IPS-NIHi11 (cell line): ENCODE results near the gene PPP3CA.

Experiments used
- DNase-seq: peaks from one replicate; pipeline ENCODE4 v3.0.0; 2012; ENCODE audit warnings: mixed read lengths, low spot score

Gene PPP3CA

GRCh38 chr4:101288365-101289145 lies 58.8 kb downstream of the PPP3CA start:
- no peak for DNase-seq

GRCh38 chr4:101287324-101287723 lies 60.0 kb downstream of the PPP3CA start:
- DNase-seq, result no peak

GRCh38 chr4:101286663-101287062 lies 60.7 kb downstream of the PPP3CA start:
- DNase-seq, result no peak

DNA sequence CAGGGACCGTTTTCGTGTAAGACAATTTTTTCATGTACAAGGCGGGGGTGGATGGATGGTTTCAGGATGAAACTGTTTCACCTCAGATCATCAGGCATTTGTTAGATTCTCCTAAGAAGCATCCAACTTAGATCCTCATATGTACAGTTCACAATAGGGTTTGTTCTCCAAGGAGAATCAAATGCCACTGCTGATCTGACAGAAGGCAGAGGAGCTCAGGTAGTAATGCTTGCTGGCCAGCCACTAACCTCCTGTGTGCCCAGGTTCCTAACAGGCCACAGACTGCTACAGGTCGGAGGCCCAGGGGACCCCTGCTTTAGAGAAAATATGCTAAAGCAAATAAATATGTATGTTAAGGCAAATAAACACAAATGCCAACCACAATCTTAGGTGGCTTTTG lies 61.3 kb downstream of the PPP3CA start:
- DNase-seq, result no peak

DNA sequence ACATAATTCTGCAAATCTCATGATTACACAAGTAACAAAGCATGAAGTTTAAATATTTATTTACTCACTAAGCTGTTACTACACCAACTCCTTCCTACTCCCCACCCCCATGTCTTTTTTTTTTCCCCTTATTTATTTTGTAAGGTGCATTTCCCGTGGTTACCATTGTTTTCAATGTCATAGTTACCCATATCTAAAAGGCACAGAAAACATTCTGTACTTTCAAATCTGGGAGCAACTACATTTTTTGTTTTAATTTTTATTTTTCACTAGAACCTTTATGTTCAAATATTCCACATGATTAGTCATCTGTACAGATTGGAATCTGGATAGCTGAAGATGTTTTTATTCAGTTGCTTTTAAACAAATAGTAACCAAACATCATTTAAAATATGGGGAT lies 62.8 kb downstream of the PPP3CA start:
- DNase-seq, result no peak

- DNase-seq, result no peak
Observed at GRCh38 chr4:101283434-101283833, 63.9 kb downstream of the PPP3CA start.

DNA sequence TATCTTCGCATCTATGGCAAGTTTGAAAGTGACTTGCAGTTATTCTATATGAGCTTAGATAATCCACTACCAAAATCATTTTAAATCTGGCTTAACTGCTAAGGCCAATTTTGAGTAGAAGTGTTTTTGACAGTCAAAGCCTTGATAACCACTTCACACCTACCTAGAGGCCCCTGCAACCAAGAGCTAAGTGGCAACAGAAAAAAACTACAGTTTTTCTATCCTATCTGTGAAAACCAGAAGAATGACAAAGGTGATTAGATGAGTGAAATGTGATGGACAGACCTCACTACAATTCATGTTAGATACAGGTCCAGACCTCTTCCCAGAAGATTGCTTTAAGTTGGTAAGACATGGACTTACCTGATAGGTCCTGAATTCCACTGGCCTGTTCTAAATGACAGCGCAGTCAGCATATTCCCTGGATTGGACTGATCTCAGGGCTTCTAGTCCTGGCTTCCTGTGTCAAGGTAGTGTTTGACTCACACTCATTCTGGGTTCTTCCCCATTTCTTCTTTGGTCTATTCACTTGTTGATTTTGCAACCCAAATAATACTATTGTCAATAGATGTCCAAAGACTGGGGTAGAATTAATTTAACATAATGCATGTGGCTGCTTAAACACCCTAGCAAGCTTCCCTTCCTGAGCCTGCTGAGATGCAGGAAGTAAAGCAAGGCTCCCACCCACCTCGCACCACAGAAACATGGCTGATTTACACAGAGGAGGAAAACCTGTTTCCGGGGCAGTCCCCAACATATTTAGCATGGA lies 65.1 kb downstream of the PPP3CA start:
- peak; percentile 26 for DNase-seq

DNA sequence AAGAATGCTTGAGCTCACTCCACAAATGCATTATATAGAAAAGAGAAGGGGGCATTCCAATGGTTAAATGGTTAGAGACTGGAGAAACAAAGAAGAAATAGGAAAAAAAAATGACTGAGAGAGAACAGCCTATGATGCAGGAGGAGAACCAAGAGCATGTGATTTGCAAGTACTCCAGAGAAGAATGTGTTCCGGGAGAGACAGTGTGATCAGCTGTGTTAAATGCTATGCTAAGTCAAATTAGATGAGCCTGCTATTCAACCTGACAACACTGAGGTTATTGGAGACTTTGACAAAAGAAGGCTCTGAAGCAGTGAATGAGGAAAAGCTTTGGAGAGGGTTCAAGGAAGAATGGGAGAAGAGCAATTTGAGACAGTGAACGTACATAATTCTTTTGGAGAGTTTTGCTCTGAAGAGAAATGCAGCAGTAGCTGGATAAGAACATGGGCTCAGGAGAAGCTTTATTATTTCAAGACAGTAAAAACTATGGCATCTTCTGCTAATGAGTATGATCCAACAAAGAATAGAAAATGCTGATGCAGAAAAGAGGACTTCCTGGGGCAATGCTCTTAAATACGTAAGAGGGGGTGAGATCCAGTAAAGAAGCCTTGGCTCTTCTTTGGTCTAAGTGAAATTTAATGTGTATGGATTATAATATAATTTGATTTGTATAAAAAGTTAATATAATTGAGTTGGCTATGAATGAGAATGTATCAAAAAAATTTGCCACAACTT lies 66.3 kb downstream of the PPP3CA start:
- DNase-seq, result peak; percentile 12

- DNase-seq, result no peak
Observed at GRCh38 chr4:101279377-101279871, 67.9 kb downstream of the PPP3CA start.

DNA sequence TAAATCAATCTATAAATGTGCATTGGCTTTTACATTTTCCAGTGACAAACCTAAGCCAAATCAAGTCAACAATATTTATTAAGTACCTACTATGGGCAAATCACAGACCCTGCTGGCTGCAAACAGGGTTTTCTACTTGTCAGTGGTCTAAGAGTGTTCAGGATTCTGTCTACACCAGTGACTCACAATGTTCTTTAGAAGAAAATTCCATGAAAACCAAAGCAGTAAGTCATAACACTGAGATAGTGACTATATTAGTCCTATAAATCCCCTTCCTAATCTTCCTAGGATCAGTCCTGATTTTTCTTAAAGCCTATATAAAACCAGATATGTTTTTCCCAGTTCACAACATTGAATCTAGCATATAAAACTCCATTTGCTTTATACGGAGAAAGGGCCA lies 69.7 kb downstream of the PPP3CA start:
- no peak for DNase-seq

DNA sequence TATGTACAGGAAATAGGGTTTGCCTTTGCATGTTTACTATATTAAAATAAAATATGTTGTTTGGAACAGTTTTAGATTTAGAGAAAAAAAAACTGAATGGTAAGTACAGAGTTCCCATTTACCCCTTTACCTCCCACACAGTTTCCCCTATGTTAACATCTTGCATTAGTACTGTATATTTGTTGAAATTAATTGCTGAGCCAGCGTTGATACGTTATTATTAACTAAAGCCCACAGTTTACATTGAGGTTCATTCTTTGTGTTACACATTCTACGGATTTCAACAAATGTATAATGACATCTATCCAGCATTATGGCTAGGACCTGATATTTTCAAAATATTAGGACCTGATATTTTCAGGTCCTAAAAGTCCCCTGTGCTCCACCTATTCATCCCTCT lies 70.7 kb downstream of the PPP3CA start:
- no peak for DNase-seq

DNA sequence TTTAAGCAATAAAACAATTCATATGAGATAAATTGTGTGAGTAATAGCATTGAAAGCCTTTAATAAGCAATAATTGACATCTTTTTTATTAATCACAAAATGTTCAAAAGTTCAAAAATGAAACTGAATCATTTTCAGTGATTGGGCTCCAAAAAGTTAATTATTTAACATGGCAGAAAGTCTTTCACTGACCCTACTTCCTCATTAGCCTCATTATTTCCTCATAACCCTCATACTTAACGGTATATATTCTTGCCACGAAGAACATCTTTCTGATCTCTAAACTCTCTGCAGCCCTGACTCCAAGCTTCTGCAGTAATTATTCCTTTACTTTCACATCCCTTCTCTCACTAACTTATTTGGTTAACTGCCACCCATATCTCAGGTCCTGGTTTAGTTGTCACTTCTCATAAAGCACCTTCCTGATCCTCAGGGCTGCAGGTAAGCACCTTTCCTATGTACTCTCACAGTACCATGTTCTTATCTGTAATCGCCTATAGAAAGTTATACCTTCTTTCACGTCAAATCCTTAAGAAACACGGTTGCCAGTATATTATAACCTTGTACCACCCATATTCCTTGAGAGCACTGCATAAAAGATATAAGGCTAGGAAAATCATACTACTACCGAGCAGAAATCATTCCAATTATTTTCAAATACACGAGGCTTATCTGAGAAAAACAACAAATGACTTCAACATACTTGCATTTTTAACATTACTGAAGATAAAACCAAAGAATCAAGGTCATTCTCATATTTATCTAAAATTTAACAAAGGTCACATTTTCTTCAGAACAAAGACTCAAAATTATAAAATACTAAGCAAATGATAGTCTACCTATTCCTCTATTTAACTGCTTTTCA lies 72.2 kb downstream of the PPP3CA start:
- no peak for DNase-seq

DNA sequence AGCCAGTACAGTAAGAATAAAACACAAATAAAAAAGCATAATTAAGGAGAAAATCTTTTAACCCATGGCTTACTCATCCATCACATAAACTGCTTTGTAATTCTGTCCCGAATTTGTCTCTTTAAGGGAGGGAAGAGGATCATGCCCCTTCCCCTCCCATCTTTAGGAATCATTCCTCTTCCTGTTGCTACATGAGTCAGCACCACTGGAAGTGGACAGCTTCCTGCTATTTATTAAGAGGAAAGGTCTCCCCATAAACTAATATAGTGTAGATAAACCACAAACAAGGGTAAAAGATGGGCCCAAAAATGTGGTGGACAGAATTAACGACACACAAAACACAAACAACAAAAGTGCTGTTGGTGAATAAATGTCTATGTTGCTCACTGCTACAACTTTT lies 75.8 kb downstream of the PPP3CA start:
- no peak for DNase-seq

- no peak for DNase-seq
Observed at GRCh38 chr4:101269682-101270081, 77.6 kb downstream of the PPP3CA start.

GRCh38 chr4:101265816-101266172 lies 81.5 kb downstream of the PPP3CA start:
- DNase-seq, result no peak

GRCh38 chr4:101264993-101265815 lies 82.1 kb downstream of the PPP3CA start:
- DNase-seq, result no peak

GRCh38 chr4:101264512-101264911 lies 82.8 kb downstream of the PPP3CA start:
- no peak for DNase-seq

DNA sequence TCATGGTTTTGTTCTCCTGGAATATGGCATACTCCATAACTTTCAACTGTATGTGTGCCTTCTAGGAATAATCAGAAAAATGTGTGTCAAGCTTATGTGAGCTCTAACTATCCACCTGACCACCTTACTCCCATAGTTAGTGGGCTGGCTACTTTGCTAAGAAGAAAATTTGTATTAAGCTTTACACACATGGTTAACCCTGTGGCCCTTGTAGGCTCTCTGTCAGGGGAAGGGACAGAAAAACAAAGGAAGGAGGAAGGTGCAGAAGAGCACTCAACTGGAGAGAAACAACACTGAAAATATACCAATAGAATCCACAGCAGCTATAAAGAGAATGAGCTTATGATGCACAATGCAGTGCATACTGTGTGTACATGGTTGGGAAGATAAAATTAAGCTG lies 84.6 kb downstream of the PPP3CA start:
- DNase-seq, result no peak

GRCh38 chr4:101259876-101260275 lies 87.5 kb downstream of the PPP3CA start:
- no peak for DNase-seq

- DNase-seq, result no peak
Observed at GRCh38 chr4:101258883-101259282, 88.4 kb downstream of the PPP3CA start.

DNA sequence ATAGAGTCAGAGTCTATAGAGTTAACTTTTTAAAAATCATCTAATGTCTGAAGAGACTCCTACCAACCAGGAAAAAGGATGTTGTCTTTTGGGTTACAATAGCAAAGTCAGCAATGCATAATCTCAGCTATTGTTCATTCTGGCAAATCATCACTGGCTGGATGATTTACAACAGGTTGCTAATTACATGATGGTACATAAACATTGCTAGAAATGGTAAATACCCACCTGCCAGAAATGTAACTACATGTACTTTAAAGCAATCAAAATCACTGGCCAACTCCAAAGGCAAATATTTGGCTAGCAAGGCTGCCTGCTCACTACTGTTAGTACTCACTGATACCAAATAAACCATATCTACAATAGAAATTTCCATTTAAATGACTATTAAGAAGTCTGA lies 91.1 kb downstream of the PPP3CA start:
- DNase-seq, result no peak
